Astrocyte (in vitro differentiated cells and primary cell): ENCODE results near the gene PLCB4. TPM values are rescaled to one million over a fixed set of nuclear protein-coding genes. Genes with fewer than 3 reads are reported as not detected.
A peak's percentile ranks its signal among the peaks of the same experiment; 100 is the strongest.

Experiments used
- DNase-seq: peaks from one replicate; pipeline ENCODE4 v3.0.0-alpha.2; 2010; ENCODE audit warnings: low read depth
- FAIRE-seq: peaks from 2 replicates; lab custom pipeline; 2011; peaks lifted over from hg19 to GRCh38; lab: Jason Lieb, UNC
- H2AFZ ChIP-seq: 2 replicates; pipeline ENCODE4 v1.6.0; 2012; ENCODE audit warnings: low read depth, low read length, inconsistent platforms
- H3K27ac ChIP-seq: 2 replicates; pipeline ENCODE4 v1.5.1; 2011; ENCODE audit warnings: low read depth, low read length, inconsistent platforms
- H3K27me3 ChIP-seq: 2 replicates; pipeline ENCODE4 v1.6.0; 2011; ENCODE audit warnings: low read length, inconsistent platforms; ENCODE audit not compliant: insufficient read depth
- H3K36me3 ChIP-seq: 2 replicates; pipeline ENCODE4 v1.5.1; 2011; ENCODE audit warnings: low read length, inconsistent platforms; ENCODE audit not compliant: insufficient read depth
- H3K4me1 ChIP-seq: 2 replicates; pipeline ENCODE4 v1.5.1; 2011; ENCODE audit warnings: low read length, inconsistent platforms; ENCODE audit not compliant: insufficient read depth
- H3K4me2 ChIP-seq: 2 replicates; pipeline ENCODE4 v1.6.0; 2012; ENCODE audit warnings: low read length, inconsistent platforms
- H3K4me3 ChIP-seq: 2 replicates; pipeline ENCODE4 v1.5.1; 2011; ENCODE audit warnings: low read depth, mild to moderate bottlenecking, low read length, inconsistent platforms; ENCODE audit not compliant: insufficient read depth
- H3K79me2 ChIP-seq: 2 replicates; pipeline ENCODE4 v1.6.0; 2012; ENCODE audit warnings: mild to moderate bottlenecking, low read length, inconsistent platforms; ENCODE audit not compliant: insufficient read depth
- H3K9ac ChIP-seq: 2 replicates; pipeline ENCODE4 v1.6.0; 2012; ENCODE audit warnings: mild to moderate bottlenecking, low read length, inconsistent platforms
- H3K9me3 ChIP-seq: 2 replicates; pipeline ENCODE4 v1.5.1; 2012; ENCODE audit warnings: low read depth, mild to moderate bottlenecking, low read length, inconsistent platforms; ENCODE audit not compliant: insufficient read depth
- H4K20me1 ChIP-seq: 2 replicates; pipeline ENCODE4 v1.6.0; 2012; ENCODE audit warnings: low read length, inconsistent platforms; ENCODE audit not compliant: insufficient read depth
- H3K27ac Mint-ChIP-seq: one replicate; pipeline ENCODE4 v1.8.0; 2021; ENCODE audit warnings: mild to moderate bottlenecking, mixed read lengths; ENCODE audit not compliant: unreplicated experiment
- H3K27me3 Mint-ChIP-seq: one replicate; pipeline ENCODE4 v1.8.0; 2021; ENCODE audit warnings: low read depth, mixed read lengths; ENCODE audit not compliant: unreplicated experiment
- H3K36me3 Mint-ChIP-seq: one replicate; pipeline ENCODE4 v1.8.0; 2021; ENCODE audit warnings: low read depth, mixed read lengths; ENCODE audit not compliant: unreplicated experiment
- H3K4me1 Mint-ChIP-seq: one replicate; pipeline ENCODE4 v1.8.0; 2021; ENCODE audit warnings: low read depth, mixed read lengths; ENCODE audit not compliant: unreplicated experiment
- H3K4me3 Mint-ChIP-seq: one replicate; pipeline ENCODE4 v1.8.0; 2021; ENCODE audit warnings: mild to moderate bottlenecking, moderate library complexity, mixed read lengths; ENCODE audit not compliant: unreplicated experiment
- H3K9me3 Mint-ChIP-seq: one replicate; pipeline ENCODE4 v1.8.0; 2021; ENCODE audit warnings: mild to moderate bottlenecking, mixed read lengths; ENCODE audit not compliant: unreplicated experiment
- EZH2 ChIP-seq: IDR thresholded peaks from 2 replicates; pipeline ENCODE4 v1.6.1; 2012; ENCODE audit warnings: mild to moderate bottlenecking, low read length, inconsistent platforms; ENCODE audit not compliant: insufficient read depth
- total RNA-seq: library from RNA; stranded (reverse); gene quantifications from 2 replicates; pipeline ENCODE4 v1.2.1, GENCODE V29; 2021
- TF ChIP-seq, protein P1 (sequence below): IDR thresholded peaks from 2 replicates; pipeline ENCODE4 v1.5.1; 2011; ENCODE audit warnings: low read depth, mild to moderate bottlenecking, inconsistent platforms, low read length, moderate library complexity; ENCODE audit not compliant: insufficient read depth

Gene PLCB4
- total RNA-seq, 1 donor from 2014 or later = 58.2 TPM

GRCh38 chr20:9439806-9440205, 370.9 kb downstream of the PLCB4 start:
- Mint-ChIP-seq H3K27me3 (no peaks in the 10 kb centered on the region), H3K4me3 (no peak overlapping the region), H3K36me3 (peaks cover 36% of the 10 kb centered on the region), H3K4me1 (peaks cover 14% of the 10 kb centered on the region), H3K9me3 (peaks cover 10% of the 10 kb centered on the region), H3K27ac (no peak overlapping the region)
- H3K4me3 ChIP-seq = no peak overlapping the region
- no peaks in the 10 kb centered on the region for H3K4me1 ChIP-seq
- H4K20me1 ChIP-seq = no peaks in the 10 kb centered on the region
- H3K27me3 ChIP-seq = no peaks in the 10 kb centered on the region
- H3K36me3 ChIP-seq = no peaks in the 10 kb centered on the region
- TF ChIP-seq, protein P1, sequence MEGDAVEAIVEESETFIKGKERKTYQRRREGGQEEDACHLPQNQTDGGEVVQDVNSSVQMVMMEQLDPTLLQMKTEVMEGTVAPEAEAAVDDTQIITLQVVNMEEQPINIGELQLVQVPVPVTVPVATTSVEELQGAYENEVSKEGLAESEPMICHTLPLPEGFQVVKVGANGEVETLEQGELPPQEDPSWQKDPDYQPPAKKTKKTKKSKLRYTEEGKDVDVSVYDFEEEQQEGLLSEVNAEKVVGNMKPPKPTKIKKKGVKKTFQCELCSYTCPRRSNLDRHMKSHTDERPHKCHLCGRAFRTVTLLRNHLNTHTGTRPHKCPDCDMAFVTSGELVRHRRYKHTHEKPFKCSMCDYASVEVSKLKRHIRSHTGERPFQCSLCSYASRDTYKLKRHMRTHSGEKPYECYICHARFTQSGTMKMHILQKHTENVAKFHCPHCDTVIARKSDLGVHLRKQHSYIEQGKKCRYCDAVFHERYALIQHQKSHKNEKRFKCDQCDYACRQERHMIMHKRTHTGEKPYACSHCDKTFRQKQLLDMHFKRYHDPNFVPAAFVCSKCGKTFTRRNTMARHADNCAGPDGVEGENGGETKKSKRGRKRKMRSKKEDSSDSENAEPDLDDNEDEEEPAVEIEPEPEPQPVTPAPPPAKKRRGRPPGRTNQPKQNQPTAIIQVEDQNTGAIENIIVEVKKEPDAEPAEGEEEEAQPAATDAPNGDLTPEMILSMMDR = no peak
- TF ChIP-seq EZH2 = no peak
- FAIRE-seq (no peak), DNase-seq (no peak)
- H3K4me2 ChIP-seq = no peak overlapping the region
- peaks cover 3% of the 10 kb centered on the region for H3K9me3 ChIP-seq
- no peaks in the 10 kb centered on the region for H3K79me2 ChIP-seq
- H3K27ac ChIP-seq = no peak overlapping the region
- no peak overlapping the region for H3K9ac ChIP-seq
- no peak overlapping the region for H2AFZ ChIP-seq

DNA sequence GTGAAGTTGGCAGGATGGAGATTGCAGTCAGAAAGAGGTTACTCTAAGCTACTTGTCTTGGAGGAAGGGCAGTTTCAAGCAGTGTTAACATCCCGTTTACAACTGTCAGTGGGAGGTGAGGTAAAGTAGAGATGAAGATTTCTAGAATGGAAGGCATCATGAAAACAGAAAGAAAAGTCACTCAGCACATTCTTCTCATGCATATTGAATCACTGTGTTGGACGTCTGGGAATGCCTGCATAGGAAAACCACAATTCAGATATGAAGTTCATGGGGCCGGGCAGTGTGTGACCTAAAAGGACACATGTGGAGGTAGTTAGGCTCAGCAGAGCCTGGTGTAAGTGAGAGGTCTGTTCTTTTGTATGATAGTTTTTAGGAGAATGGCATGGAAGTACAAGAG, 372.0 kb downstream of the PLCB4 start:
- Histone ChIP-seq H3K27me3 (no peaks in the 10 kb centered on the region), H3K36me3 (no peaks in the 10 kb centered on the region), H4K20me1 (no peaks in the 10 kb centered on the region), H3K4me3 (no peak overlapping the region), H3K4me1 (no peaks in the 10 kb centered on the region), H2AFZ (no peak overlapping the region), H3K9ac (no peak overlapping the region), H3K4me2 (no peak overlapping the region), H3K27ac (no peak overlapping the region), H3K9me3 (peaks cover 3% of the 10 kb centered on the region), H3K79me2 (no peaks in the 10 kb centered on the region)
- Mint-ChIP-seq H3K36me3 (peaks cover 43% of the 10 kb centered on the region), H3K9me3 (peaks cover 10% of the 10 kb centered on the region), H3K4me1 (peaks cover 14% of the 10 kb centered on the region), H3K27me3 (no peaks in the 10 kb centered on the region), H3K4me3 (no peak overlapping the region), H3K27ac (peak overlapping the region; percentile 54)
- no peak for TF ChIP-seq EZH2
- TF ChIP-seq, protein P1 = no peak
- DNase-seq (peak; percentile 22), FAIRE-seq (no peak)

DNA sequence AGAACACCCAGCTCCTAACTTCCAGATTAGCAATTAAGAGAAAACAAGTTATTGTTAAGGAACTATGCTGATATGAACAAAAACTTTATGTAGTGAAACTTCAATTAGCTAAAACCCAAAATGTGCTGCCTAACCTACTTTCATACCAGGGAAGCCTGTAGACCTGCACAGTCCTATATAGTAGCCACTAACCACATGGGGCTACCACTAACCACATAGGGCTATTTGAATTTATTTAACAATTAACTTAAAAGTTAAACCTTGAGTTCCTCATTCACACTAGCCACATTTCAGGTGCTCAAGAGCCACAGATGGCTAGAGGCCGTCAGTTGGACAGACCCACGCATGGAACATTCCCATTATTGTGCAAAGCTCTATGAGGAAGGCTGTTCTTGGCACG, 373.1 kb downstream of the PLCB4 start:
- Histone ChIP-seq H3K36me3 (no peaks in the 10 kb centered on the region), H3K27me3 (no peaks in the 10 kb centered on the region), H3K79me2 (no peaks in the 10 kb centered on the region), H3K9me3 (peaks cover 3% of the 10 kb centered on the region), H4K20me1 (no peaks in the 10 kb centered on the region), H3K4me3 (no peak overlapping the region), H2AFZ (no peak overlapping the region), H3K4me1 (no peaks in the 10 kb centered on the region), H3K9ac (no peak overlapping the region), H3K4me2 (no peak overlapping the region), H3K27ac (no peak overlapping the region)
- FAIRE-seq = no peak
- peaks cover 44% of the 10 kb centered on the region for H3K36me3 Mint-ChIP-seq
- peaks cover 14% of the 10 kb centered on the region for H3K4me1 Mint-ChIP-seq
- no peak for TF ChIP-seq EZH2
- TF ChIP-seq, protein P1 = no peak
- DNase-seq = no peak
- H3K27me3 Mint-ChIP-seq = no peaks in the 10 kb centered on the region
- H3K4me3 Mint-ChIP-seq = no peak overlapping the region
- H3K9me3 Mint-ChIP-seq = peaks cover 7% of the 10 kb centered on the region
- no peak overlapping the region for H3K27ac Mint-ChIP-seq
